Measurements from ENCODE around the gene TTYH3. TPM values are rescaled to one million over a fixed set of nuclear protein-coding genes. Genes with fewer than 3 reads are reported as not detected.

The TTYH3 gene
- total and polyA plus RNA-seq, 2 of the 13 experiments (the other 11 are each of a cell fraction or from before 2014, with no cell fraction given), result 26.3 to 50.0 TPM

GRCh38 chr7:2684501-2684900 is 52.7 kb downstream of the TTYH3 start:
- ChIA-PET CTCF (ENCODE audit: low intra/inter-chr PET ratio, low total read pairs) (no interaction called here), POLR2A (no interaction called here)
- in situ Hi-C loops (cut with HindIII; ENCODE audit: extremely low pct_ligation_motif_present, low pct_unique_long_range_greater_than_20kb) (no loop called here), intact Hi-C loops (cut with micrococcal nuclease; ENCODE audit: unreplicated experiment) (loop anchor here (5.0 kb wide), 1 partner anchor 232 kb away; no protein-coding TSS in a partner anchor)
- H3K4me2 ChIP-seq (ENCODE audit: low read depth, low read length), result no peak overlapping the region
- DNase-seq (ENCODE audit: low spot score), result no peak
- no peak overlapping the region for H2AFZ ChIP-seq (ENCODE audit: low read length)
- no peaks in the 10 kb centered on the region for H4K20me1 ChIP-seq (ENCODE audit: insufficient read depth, low read length)
- no peaks in the 10 kb centered on the region for H3K36me3 ChIP-seq (replicated peaks in 1 of 2; ENCODE audit: control insufficient read depth in 1 of 2, insufficient read depth in 2 of 2, low read length in 2 of 2)
- no peaks in the 10 kb centered on the region for H3K79me2 ChIP-seq (ENCODE audit: insufficient read depth, low read length)
- H3K27ac ChIP-seq (ENCODE audit: extremely low read length, insufficient read depth, low read length), result no peak overlapping the region
- ATAC-seq, result no peak
- no peak overlapping the region for H3K4me3 ChIP-seq (replicated peaks in 1 of 3; ENCODE audit: insufficient read depth in 1 of 3, low read depth in 2 of 3, low read length in 3 of 3)
- BruUV-seq (replicated peaks), result no TSS peak
- no peak for FAIRE-seq
- no peaks in the 10 kb centered on the region for H3K9me3 ChIP-seq (ENCODE audit: low read length)
- peaks cover 19% of the 10 kb centered on the region for H3K4me1 ChIP-seq (ENCODE audit: insufficient read depth, low read length)
- 21% methylated on average over 2 of the region's 11 CpGs for WGBS (ENCODE audit: low lambda C conversion rate)
- no peak overlapping the region for H3K9ac ChIP-seq (ENCODE audit: insufficient read depth, low read depth, low read length)
- H3K27me3 ChIP-seq (ENCODE audit: control insufficient read depth in 1 of 2, insufficient read depth in 2 of 2, low read length in 2 of 2), result peaks cover 16 to 74% of the 10 kb centered on the region in 2 experiments
- TF ChIP-seq ARNT (IDR thresholded peaks at IDR 0.05), result no peak
- TF ChIP-seq SMYD3 (CRISPR knock-in tag; IDR thresholded peaks at IDR 0.05), result no peak
- TF ChIP-seq ZNF275 (CRISPR knock-in tag; IDR thresholded peaks at IDR 0.05; ENCODE audit: borderline replicate concordance), result no peak
- no peak for TF ChIP-seq HINFP (CRISPR knock-in tag; IDR thresholded peaks at IDR 0.05; ENCODE audit: low read depth)
- TF ChIP-seq CBX5 (CRISPR knock-in tag; IDR thresholded peaks at IDR 0.05; ENCODE audit: borderline replicate concordance), result no peak
- no peak for TF ChIP-seq ZNF749 (CRISPR knock-in tag; IDR thresholded peaks at IDR 0.05; ENCODE audit: borderline replicate concordance)
- no peak for TF ChIP-seq EZH2 (conservative IDR thresholded peaks at IDR 0.05; ENCODE audit: low read depth, low read length)
- TF ChIP-seq ISX (CRISPR knock-in tag; conservative IDR thresholded peaks at IDR 0.05), result no peak
- TF ChIP-seq ZNF660 (CRISPR knock-in tag; IDR thresholded peaks at IDR 0.05; ENCODE audit: borderline replicate concordance, low read depth), result no peak
- TF ChIP-seq JDP2 (CRISPR knock-in tag; IDR thresholded peaks at IDR 0.05; ENCODE audit: borderline replicate concordance), result no peak
- no peak for TF ChIP-seq ARID4A (CRISPR knock-in tag; IDR thresholded peaks at IDR 0.05; ENCODE audit: borderline replicate concordance)
- no peak for TF ChIP-seq NR2F2 (IDR thresholded peaks at IDR 0.05; ENCODE audit: borderline replicate concordance, low read depth)

Measured in HepG2 (cell line).